Thyroid gland (tissue), 4 donors: Measurements from ENCODE around the gene TMEM217.

Source experiments
- CTCF ChIP-seq, 6 experiments: fragments of 200-600 bp in 3 of 6; fragments of 450-650 bp in 3 of 6; sonication (generic) in 3 of 6; IDR thresholded peaks; one replicate each; pipeline ENCODE4 v1.5.1; 2016 to 2019; ENCODE audit warnings: antibody characterized with exemption in 6 of 6, mild to moderate bottlenecking in 2 of 6, inconsistent platforms in 1 of 6, moderate library complexity in 1 of 6
- POLR2A ChIP-seq, 2 donors: fragments of 450-650 bp; IDR thresholded peaks; one replicate each; pipeline ENCODE4 v1.6.1; 2017; ENCODE audit warnings: antibody characterized with exemption in 2 of 2, mild to moderate bottlenecking in 2 of 2, moderate library complexity in 1 of 2

- TF ChIP-seq POLR2A (IDR thresholded peaks at IDR 0.05) (no peak), CTCF (IDR thresholded peaks at IDR 0.05) (no peak)
Measured at GRCh38 chr6:37302086-37302686, 44.2 kb upstream of the TMEM217 start.
